Panc1 (cell line): ENCODE measurements around the gene FBN1.

Experiments
- CTCF ChIP-seq: fragments of 450-650 bp; IDR thresholded peaks from 2 replicates; pipeline ENCODE4 v1.5.1; 2017; ENCODE audit warnings: mild to moderate bottlenecking
- POLR2AphosphoS5 ChIP-seq: IDR thresholded peaks from 2 replicates; pipeline ENCODE4 v1.6.1; 2012; ENCODE audit warnings: mild to moderate bottlenecking, low read depth, low read length, moderate library complexity
- REST ChIP-seq, 2 experiments: IDR thresholded peaks; 2 replicates each; pipeline ENCODE4 v1.6.1; 2011 to 2012; ENCODE audit warnings: low read depth in 2 of 2, control low read depth in 1 of 2, low read length in 1 of 2, mild to moderate bottlenecking in 1 of 2, moderate library complexity in 1 of 2; ENCODE audit not compliant: insufficient read depth in 1 of 2
- SIN3A ChIP-seq: IDR thresholded peaks from 2 replicates; pipeline ENCODE4 v1.6.1; 2012; ENCODE audit warnings: low read depth, mild to moderate bottlenecking, low read length, moderate library complexity, borderline replicate concordance; ENCODE audit not compliant: insufficient read depth

GRCh38 chr15:48466820-48467219 is 178.7 kb downstream of the FBN1 start:
- TF ChIP-seq CTCF: no peak
- TF ChIP-seq SIN3A: no peak
- TF ChIP-seq REST (IDR thresholded peaks at IDR 0.05; ENCODE audit: insufficient read depth in 1 of 2, low read depth in 2 of 2, low read length in 1 of 2): no peak
- no peak for TF ChIP-seq POLR2AphosphoS5
